HEK293 (cell line): ENCODE data around the gene PCP2.

ENCODE experiments used
- GLI2 ChIP-seq: fragments of 450-650 bp; formaldehyde crosslinking; IDR thresholded peaks from 2 replicates; pipeline ENCODE4; 2017; ENCODE audit warnings: missing biosample characterization, missing genetic modification characterization, low read depth, borderline replicate concordance
- GLIS1 ChIP-seq: fragments of 450-650 bp; formaldehyde crosslinking; IDR thresholded peaks from 2 replicates; pipeline ENCODE4 v1.5.1; 2016; ENCODE audit warnings: missing biosample characterization, missing genetic modification characterization
- REST ChIP-seq: fragments of 450-650 bp; formaldehyde crosslinking; IDR thresholded peaks from 2 replicates; pipeline ENCODE4 v1.5.1; 2016; ENCODE audit warnings: missing biosample characterization, missing genetic modification characterization
- ZBTB17 ChIP-seq: fragments of 450-650 bp; formaldehyde crosslinking; IDR thresholded peaks from 2 replicates; pipeline ENCODE4 v1.5.1; 2016; ENCODE audit warnings: missing biosample characterization, missing genetic modification characterization
- ZNF148 ChIP-seq: fragments of 450-650 bp; formaldehyde crosslinking; IDR thresholded peaks from 2 replicates; pipeline ENCODE4 v1.5.0; 2017; ENCODE audit warnings: missing biosample characterization, missing genetic modification characterization, borderline replicate concordance
- ZNF239 ChIP-seq: fragments of 450-650 bp; formaldehyde crosslinking; IDR thresholded peaks from 2 replicates; pipeline ENCODE4 v1.5.1; 2016; ENCODE audit warnings: missing biosample characterization, missing genetic modification characterization
- ZNF274 ChIP-seq, 2 experiments: fragments of 200-500 bp in 1 of 2; fragments of 450-650 bp in 1 of 2; sonication (Bioruptor generic) in 1 of 2; formaldehyde crosslinking in 1 of 2; IDR thresholded peaks; 2 replicates each; pipeline versions ENCODE4 v1.5.1 to v1.6.1; 2014 to 2016; ENCODE audit warnings: borderline replicate concordance in 1 of 2, inconsistent platforms in 1 of 2, low read length in 1 of 2, missing biosample characterization in 1 of 2, missing genetic modification characterization in 1 of 2
- ZNF311 ChIP-seq: fragments of 450-650 bp; formaldehyde crosslinking; IDR thresholded peaks from 2 replicates; pipeline ENCODE4 v1.5.1; 2017; ENCODE audit warnings: missing biosample characterization, missing genetic modification characterization, borderline replicate concordance
- ZNF707 ChIP-seq: fragments of 450-650 bp; formaldehyde crosslinking; IDR thresholded peaks from 2 replicates; pipeline ENCODE4 v1.5.1; 2016; ENCODE audit warnings: missing biosample characterization, missing genetic modification characterization
- ZNF785 ChIP-seq: fragments of 450-650 bp; formaldehyde crosslinking; IDR thresholded peaks from 2 replicates; pipeline ENCODE4 v1.5.1; 2016; ENCODE audit warnings: missing biosample characterization, missing genetic modification characterization
- ZSCAN23 ChIP-seq: fragments of 450-650 bp; formaldehyde crosslinking; IDR thresholded peaks from 2 replicates; pipeline ENCODE4 v1.5.1; 2016; ENCODE audit warnings: missing biosample characterization, missing genetic modification characterization
- TF ChIP-seq, protein P1 (sequence below): fragments of 450-650 bp; formaldehyde crosslinking; IDR thresholded peaks from 2 replicates; pipeline ENCODE4 v1.5.1; 2016; ENCODE audit warnings: missing biosample characterization, missing genetic modification characterization
- TF ChIP-seq, protein P2 (sequence below): fragments of 450-650 bp; formaldehyde crosslinking; IDR thresholded peaks from 2 replicates; pipeline ENCODE4 v1.5.1; 2016; ENCODE audit warnings: missing biosample characterization, missing genetic modification characterization
- TF ChIP-seq, protein P3 (sequence below): fragments of 450-650 bp; formaldehyde crosslinking; IDR thresholded peaks from 2 replicates; pipeline ENCODE4 v1.5.1; 2017; ENCODE audit warnings: missing biosample characterization, missing genetic modification characterization

- TF ChIP-seq ZNF707 (no peak), ZSCAN23 (tag by site-specific recombination) (no peak), ZNF239 (no peak), REST (no peak), ZNF311 (tag by site-specific recombination) (no peak), ZNF148 (no peak), ZNF785 (tag by site-specific recombination) (no peak), GLIS1 (no peak), ZBTB17 (tag by site-specific recombination) (no peak), GLI2 (tag by site-specific recombination) (no peak), ZNF274 (IDR thresholded peaks at IDR 0.05; ENCODE audit: low read length) (no peak), ZNF274 (tag by site-specific recombination; IDR thresholded peaks at IDR 0.05; ENCODE audit: borderline replicate concordance) (no peak)
- TF ChIP-seq, protein P1, sequence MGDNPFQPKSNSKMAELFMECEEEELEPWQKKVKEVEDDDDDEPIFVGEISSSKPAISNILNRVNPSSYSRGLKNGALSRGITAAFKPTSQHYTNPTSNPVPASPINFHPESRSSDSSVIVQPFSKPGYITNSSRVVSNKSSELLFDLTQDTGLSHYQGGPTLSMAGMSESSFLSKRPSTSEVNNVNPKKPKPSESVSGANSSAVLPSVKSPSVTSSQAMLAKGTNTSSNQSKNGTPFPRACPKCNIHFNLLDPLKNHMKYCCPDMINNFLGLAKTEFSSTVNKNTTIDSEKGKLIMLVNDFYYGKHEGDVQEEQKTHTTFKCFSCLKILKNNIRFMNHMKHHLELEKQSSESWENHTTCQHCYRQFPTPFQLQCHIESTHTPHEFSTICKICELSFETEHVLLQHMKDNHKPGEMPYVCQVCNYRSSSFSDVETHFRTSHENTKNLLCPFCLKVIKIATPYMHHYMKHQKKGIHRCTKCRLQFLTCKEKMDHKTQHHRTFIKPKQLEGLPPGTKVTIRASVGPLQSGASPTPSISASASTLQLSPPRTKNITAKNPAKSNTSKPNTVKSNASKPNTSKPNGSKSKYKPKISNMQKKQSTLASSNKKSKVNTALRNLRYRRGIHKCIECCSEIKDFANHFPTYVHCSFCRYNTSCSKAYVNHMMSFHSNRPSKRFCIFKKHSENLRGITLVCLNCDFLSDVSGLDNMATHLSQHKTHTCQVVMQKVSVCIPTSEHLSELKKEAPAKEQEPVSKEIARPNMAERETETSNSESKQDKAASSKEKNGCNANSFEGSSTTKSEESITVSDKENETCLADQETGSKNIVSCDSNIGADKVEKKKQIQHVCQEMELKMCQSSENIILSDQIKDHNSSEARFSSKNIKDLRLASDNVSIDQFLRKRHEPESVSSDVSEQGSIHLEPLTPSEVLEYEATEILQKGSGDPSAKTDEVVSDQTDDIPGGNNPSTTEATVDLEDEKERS (tag by site-specific recombination): no peak
- TF ChIP-seq, protein P2, sequence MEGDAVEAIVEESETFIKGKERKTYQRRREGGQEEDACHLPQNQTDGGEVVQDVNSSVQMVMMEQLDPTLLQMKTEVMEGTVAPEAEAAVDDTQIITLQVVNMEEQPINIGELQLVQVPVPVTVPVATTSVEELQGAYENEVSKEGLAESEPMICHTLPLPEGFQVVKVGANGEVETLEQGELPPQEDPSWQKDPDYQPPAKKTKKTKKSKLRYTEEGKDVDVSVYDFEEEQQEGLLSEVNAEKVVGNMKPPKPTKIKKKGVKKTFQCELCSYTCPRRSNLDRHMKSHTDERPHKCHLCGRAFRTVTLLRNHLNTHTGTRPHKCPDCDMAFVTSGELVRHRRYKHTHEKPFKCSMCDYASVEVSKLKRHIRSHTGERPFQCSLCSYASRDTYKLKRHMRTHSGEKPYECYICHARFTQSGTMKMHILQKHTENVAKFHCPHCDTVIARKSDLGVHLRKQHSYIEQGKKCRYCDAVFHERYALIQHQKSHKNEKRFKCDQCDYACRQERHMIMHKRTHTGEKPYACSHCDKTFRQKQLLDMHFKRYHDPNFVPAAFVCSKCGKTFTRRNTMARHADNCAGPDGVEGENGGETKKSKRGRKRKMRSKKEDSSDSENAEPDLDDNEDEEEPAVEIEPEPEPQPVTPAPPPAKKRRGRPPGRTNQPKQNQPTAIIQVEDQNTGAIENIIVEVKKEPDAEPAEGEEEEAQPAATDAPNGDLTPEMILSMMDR (tag by site-specific recombination): no peak
- TF ChIP-seq, protein P3, sequence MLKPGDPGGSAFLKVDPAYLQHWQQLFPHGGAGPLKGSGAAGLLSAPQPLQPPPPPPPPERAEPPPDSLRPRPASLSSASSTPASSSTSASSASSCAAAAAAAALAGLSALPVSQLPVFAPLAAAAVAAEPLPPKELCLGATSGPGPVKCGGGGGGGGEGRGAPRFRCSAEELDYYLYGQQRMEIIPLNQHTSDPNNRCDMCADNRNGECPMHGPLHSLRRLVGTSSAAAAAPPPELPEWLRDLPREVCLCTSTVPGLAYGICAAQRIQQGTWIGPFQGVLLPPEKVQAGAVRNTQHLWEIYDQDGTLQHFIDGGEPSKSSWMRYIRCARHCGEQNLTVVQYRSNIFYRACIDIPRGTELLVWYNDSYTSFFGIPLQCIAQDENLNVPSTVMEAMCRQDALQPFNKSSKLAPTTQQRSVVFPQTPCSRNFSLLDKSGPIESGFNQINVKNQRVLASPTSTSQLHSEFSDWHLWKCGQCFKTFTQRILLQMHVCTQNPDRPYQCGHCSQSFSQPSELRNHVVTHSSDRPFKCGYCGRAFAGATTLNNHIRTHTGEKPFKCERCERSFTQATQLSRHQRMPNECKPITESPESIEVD (tag by site-specific recombination): no peak
These were observed 37.3 kb upstream of the PCP2 start for GRCh38 chr19:7670790-7671189.
